UCSD-AML1 (cell line): ENCODE data around the gene ZFP62.

Source experiments
- DNase-seq: peaks from one replicate; lab custom pipeline; 2025; ENCODE audit not compliant: unreplicated experiment; lab: John Stamatoyannopoulos, UW

ZFP62 gene

DNA sequence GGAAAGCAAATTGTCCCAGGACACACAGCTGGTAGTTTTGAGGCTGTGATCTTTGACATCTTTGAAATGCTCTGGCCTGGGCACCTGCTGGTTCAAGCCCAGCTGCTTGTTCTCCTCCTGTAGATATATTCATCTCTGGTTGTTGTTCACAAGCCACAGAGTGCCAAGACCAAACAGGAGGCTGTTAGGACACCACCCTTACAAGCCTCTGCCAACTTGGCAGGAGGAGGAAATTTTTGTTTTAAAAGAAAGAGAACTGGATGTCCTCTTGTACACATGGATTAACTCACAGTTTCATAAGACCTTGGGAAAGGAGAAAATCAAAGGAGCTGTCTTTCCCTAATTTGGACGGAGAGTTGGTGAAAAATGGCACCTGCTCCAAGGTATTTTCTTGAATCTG is 8.5 kb upstream of the ZFP62 start:
- no peak for DNase-seq

DNA sequence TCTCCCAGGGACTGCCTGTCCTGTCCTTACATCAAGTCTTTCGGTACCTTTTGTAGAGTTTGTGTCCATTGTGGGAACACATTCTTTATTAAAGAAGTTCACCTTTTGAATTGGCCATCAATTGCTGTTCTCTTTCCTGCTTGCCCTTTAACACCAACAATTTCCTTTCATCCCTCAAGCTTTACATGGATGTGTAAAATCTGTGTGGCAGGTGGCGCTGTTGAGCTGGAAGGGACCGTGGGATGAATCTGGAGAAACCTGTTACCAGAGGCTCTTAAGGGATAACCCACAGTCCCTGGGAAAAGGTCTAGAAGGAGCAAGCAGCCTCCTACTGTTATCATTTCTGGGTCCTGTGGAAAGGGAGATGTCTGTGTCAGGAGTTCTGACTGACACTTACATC is 7.9 kb upstream of the ZFP62 start:
- peak; percentile 77 for DNase-seq

DNA sequence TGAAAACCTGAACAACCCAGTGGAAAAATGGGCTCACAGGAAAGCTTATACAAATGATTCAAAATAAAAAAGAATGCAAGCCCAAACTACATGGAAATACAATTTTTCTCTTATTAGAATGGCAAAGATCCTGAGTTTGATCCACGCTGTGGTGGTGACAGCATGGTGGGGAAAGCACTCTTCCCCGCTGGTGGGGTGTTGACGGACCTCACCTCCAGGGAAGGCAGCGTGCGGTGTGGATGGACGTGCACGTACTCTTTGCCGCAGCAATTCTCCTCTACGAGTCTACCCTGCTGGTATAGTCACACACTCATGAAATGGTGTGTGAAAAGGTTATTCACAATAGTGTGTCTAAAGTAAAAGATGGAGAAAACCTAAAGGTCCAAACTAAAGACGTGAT is 5.9 kb upstream of the ZFP62 start:
- DNase-seq = no peak

DNA sequence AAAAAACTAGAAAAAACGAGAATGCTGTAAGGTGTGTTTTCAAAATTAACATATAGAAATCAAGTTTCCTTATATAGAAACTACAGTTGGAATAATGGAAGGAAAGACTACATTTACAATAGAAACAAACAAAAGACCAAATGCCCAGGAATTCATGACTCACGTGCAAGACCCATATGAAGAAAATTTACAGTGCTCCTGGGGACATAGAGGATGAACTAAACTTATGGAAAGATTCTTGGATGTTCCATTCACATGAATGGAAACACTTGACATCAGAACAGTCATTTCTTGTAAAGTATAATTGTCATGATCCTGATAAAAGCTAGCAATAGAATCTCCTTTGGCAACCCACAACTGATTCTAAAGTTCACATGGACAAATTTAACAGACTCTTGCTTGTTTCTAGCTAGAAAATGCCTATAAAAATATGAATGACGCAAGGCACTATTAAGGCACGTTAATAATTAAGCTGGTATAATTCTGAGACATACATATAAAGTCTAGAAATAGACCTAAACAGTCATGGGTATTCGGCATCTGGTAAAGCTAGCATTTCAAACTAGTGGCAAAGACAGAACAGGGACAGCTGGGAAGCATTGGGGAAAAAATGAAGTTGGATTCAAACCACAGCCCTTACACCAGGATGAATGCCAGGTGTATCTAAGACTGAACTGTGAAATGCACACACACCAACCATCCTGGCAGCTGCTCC is 5.1 kb upstream of the ZFP62 start:
- no peak for DNase-seq

DNA sequence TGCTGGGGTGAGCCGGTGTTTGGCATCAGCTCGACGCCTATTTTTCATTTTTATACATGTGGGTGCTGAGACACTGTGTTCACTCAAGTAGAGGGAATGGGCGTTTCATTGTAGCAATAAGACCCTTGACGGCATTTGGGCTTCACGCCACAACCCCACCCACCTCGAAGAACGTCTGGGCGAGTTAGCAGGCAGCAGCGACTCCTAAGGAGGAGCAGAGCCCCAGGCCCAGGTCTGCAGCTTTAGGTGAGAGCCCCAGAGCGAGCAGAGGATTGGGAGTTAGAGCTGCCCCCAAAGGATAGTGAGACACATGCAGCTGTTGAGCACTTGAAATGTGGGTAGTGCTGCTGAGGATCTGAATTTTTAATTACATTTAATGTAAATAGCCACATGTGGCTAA is 1.6 kb upstream of the ZFP62 start:
- no peak for DNase-seq

DNA sequence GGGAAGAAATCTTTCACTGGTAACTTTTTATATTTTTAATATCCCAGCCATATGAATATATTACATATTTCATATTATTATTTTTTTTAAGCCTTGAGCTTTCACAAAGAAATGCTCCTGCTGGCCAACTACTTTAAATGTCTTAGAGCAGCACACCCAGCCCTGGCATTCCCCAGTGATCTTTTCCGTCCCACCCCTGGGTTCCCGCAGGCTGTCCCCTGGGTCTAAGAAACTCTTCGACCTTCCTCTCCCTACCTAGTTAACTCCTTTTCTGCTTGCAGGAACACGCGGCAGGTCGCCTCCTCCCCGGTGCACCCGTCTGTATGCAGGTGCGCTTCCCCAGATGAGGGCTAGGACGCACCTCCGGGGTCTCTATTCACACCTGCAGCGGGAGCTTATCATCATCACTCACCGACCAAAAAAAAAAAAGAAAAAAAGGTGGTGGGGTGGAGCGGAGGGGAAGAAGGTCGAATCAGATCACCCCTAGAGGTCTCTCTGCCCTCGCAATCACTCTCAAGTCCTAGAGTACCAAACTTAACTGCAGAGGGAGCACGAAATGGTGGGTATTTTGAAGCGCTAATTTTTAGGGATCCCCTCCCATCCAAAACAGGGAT is 696 bp downstream of the ZFP62 start:
- no peak for DNase-seq

DNA sequence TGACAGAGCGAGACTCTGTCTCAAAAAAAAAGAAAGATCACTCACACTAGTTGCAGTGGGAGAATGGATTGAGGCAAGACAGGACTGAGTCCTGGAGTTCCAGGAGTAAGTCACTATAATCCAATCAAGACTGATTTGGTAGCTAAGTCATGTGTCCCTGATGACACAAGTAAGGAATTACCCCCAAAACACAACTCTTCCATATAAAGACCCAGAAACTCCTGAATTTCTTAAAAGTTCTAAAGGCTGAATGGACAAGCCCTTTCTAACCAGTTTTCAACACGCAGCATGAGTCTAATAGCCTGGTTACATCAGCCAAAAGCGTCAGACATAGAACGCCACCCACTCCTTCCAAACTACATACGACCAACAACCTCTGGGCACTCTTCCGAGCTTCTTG is 2.5 kb downstream of the ZFP62 start:
- DNase-seq = no peak

DNA sequence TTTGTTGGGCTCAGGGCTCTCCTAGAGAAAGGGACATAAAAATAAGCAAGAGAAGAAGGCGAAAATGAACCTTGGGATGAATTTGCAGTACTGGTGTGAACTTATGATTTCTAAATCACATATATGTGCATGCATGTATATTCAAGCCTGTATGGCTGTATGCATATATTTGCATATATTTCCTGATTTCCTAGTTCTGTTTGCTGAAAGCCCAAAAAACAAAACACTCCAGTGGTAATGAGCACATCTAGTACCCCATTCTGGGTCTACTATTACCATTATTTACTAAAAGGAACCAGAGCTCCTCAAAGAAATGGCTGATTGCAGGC is 7.3 kb downstream of the ZFP62 start:
- no peak for DNase-seq

DNA sequence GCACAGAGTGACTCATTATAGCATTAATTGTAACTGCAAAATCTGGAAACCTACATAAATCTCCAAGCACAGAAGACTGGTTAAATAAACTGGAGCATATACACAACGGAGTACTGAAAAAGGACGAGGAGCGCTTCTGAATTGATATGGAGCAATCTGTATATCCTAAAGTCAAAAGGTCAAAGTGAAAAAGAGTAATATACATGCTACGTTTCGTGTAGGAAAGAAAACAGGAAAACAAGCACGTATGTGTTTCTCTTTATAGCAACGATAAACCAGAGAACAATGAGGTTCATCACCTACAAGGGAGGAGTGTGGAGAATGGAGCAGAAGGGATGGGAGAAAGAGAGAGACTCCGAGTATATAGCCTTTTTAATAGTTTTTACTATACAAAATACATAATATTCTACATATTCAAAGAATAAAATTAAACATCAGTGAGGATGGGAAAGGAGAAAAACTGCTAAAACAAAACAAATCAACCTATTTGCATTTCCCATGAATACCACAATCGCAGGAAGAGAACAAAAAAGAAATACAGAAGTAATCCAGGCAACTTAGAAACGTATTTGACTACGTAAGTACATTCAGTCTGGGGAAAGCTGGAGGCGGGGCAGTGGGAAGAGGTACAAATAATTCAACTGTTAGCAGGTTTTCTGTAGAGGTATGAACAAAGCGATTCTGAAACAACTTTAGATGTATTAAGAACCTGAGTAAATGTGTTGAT is 7.8 kb downstream of the ZFP62 start:
- no peak for DNase-seq

DNA sequence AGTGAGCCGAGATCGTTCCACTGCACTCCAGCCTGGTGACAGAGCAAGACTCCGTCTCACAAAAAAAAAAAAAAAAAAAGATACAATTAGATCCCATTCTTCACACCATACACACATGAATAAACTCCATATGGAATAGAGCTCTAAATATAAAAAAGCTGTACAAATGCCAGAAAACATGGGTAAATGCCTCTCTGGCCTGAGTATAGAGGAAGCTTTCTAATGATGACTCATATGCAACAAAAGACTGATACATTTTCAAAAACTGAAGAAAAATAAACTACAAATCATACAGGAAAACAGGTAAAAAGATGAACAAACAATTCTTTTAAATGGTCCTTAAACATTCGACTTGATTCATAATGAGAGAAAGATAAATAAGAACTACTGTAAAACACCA is 8.6 kb downstream of the ZFP62 start:
- DNase-seq = no peak

DNA sequence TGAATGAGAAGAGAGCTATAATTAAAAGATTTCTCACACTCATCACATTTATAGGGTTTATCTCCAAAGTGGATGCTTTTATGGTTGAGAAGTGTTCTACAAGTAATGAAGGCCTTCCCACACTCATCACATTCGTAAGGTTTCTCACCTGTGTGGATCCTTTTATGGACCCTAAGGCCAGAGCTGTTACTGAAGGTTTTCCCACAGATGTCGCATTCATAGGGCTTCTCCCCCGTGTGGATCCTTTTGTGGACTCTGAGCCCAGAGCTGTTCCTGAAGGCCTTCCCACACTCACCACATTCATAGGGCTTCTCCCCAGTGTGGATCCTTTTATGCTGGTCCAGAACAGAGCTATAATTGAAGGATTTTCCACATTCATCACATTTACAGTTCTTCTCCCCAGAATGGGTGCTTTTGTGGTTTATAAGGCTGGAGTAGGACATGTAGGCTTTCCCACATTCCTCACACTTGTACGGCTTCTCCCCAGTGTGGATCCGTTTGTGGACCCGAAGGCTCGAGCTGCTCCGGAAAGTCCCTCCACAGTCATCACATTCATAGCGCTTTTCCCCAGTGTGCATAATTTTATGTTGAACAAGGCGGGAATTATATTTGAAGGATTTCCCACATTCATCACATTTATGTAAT is 10.5 kb downstream of the ZFP62 start:
- DNase-seq = no peak

DNA sequence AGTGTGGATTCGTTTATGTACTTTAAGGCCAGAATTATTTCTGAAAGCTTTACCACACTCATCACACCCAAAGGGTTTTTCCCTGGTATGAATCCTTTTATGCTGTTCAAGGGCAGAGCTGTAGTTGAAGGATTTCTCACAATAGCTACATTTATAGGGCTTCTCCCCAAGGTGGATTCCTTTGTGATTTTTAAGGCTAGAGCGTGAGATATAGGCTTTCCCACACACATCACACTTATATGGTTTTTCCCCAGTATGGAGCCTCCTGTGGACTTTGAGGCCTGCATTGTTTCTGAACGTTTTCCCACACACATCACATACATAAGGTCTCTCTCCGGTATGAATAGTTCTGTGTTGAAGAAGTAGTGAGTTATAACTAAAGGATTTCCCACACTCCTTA is 11.2 kb downstream of the ZFP62 start:
- no peak for DNase-seq

DNA sequence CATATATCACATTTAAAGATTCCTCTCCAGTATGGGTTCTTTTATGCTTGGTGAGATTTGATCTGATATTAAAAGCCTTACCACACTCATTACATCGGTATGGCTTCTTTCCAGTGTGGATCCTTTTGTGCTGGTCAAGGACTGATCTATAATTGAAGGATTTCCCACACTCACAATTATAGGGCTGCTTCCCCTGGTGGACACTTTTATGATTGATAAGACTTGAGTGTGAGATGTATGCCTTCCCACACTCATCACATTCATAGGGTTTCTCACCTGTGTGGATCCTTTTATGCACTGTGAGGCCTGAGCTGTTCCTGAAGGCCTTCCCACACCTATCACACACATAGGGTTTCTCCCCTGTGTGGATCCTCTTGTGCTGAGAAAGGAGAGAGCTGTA is 12.2 kb downstream of the ZFP62 start:
- no peak for DNase-seq

DNA sequence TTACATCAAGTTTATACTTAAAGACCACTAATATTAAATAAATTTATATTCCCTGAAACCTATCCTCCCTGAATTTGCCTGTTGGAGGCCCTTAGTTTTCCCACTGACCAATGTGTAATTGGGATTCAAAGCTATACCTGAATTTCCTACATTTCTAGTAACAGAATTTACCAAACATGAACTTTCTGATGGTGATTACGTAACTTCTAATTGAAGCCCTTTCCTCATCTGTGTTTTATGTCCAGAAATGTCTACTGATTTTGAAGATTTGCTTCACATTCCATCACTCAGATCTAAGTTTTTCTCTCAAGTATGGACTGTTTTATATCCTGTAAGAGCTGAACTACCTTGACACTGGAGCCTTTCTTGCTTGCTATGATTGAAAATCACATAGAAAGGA is 12.8 kb downstream of the ZFP62 start:
- DNase-seq = no peak

DNA sequence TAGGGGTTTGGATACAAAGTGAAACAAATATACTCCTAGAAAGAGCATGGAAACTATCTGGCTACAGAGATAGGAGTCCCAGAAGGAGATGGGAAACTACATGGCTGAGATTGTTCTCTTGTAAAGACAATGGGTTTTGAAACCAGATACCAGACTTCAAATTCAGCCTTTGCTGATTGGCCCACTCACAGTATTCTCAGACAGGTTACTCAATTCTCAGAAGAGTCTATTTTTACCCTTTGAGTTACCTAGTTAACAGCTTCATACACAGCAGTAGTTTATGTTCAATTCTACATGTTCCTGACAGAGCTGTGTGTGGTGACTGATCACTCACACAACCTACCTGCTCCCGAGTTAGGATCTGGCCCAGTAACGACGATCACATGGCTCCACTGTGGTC is 14.1 kb downstream of the ZFP62 start:
- DNase-seq = no peak

DNA sequence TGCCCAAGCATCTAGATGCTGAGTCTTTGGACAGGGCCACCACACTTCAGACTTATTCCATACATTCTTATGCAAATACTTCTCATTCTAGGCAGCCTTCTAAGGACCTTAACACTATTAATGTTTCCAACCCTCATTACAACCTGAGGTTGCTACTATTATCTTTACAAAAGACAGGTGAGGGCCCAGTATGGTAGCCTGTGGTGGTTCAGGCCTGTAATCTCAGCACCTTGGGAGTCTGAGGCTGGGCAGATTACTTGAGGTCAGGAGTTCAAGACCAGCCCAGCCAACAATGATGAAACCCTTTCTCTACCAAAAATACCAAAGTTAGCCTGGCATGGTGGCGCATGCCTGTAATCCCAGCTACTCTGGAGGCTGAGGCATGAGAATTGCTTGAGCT is 16.2 kb downstream of the ZFP62 start:
- no peak for DNase-seq

DNA sequence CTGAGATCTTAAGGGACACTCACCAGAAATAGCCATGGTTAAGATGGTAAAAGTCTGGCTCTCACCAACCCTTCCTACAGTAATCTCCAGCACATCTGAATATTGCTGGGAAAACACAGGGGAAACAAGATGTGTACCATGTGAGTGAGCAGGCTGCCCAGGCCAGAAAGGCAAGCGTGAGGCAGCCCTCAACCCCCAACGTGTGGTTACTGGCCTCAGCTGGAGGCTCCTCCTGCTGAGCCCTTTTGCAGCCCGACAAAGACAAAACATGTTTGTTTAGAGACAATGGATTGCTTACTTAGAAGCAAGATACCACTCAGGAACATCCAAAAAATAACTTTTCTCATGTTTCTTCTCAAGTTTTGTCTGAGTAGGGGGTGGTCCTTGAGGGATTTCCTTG is 16.6 kb downstream of the ZFP62 start:
- no peak for DNase-seq

DNA sequence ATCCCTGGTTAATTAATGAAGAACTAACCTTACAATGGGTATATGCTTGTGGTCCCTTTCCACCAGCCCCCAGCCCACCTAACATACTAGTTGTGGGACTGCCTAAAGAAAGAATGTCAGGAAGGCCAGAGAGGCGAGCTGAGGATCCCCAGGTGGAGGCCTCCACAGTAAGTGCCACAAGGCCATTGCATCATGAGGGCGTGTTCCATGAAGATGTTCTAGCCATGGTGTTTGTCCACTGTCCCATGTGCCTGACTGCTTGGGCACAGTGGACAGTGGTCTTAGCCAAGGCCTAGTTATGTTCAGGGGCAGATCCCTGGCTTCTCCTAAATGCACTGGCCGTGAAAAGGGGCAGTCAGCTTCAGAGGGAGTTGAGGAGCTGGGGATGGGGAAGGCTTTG is 21.1 kb downstream of the ZFP62 start:
- no peak for DNase-seq

DNA sequence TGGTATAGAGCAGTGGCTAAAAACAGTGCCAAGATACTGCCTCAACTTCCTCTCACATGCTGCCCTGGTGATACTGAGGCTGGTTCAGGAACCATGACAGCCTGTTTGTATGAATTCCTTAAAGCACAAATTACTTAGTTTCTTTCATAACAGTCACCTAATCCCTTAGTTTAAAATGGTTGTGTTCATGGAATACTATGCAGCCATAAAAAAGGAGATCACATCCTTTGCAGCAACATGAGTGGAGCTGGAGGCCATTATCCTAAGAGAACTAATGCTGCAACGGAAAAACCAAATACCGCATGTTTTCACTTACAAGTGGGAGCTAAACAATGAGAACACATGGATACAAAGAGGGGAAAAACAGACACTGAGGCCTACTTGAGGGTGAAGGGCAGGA is 21.8 kb downstream of the ZFP62 start:
- no peak for DNase-seq

DNA sequence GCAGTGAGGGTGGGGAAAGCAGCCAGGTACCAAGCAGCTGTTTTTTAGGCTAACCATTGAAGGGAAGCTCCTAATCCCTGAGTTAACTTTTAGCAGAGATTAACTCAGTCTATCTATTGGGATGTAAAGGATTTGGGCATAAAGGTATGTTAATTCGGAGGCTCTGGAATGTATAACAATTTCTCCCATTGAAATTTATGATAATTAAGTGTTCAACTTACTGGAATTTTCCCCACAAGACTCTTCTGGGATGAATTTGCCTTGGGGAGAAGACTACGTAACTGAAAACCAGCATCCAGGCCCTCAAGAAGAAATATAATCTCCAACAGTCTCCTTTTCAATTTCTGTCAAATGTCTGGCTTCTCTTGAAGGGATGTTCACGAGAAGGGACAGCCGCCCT is 23.6 kb downstream of the ZFP62 start:
- DNase-seq = no peak

DNA sequence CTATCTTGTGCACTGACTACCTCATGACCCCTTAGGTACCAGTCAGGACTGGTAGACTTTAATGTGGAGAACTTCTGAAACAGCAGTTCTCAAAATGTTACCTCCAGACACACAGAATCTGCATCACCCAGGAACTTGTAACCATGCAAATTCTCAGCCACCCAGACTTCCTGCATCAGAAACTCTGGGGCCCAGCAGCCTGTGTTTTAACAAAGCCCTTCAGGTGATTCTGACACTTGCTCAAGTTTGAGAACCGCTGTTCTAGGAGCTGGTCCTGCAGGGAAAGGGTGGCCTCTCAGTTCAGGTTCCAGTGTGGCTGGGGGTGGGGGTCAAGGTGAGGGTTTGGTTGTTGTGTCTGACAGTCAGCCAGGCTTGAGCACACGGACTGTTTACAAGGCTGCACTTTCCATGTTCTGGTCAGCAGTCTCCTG is 28.4 kb downstream of the ZFP62 start:
- no peak for DNase-seq
